ENCODE data around the gene DUOXA1.

DNA sequence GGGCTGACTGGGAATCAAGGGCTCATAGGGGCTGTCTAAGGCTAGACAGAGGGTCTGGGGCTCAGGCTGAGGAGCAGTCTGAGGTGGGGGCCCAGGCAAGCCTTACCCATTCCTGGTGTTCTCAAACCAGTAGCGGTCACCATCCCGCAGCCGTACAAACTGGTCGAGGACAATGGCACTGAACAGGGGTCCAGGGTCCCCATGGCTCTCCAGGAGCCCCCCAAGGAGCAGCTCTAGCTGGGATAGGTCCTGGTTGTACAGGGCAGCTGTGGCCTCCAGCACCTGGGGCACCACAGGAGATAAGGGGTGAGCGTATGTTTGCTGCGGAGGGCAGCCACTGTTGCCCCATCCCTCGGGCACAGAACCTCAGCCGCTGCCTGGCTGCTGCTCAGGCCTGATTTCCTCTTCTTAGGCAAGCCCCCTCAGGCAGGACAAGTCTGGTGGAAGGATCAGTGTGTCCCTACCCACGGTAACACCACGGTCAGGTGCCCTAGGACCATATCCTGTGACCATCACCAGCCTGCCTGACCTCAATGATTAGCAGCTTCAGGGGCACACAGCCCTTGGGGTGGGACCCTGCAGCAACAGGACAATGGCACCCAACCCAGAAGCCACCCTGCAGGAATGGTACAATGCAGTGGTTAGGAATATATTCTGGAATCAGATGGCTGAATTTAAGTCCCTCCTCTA, 21.6 kb downstream of the DUOXA1 start:
- TF ChIP-seq, protein P1, sequence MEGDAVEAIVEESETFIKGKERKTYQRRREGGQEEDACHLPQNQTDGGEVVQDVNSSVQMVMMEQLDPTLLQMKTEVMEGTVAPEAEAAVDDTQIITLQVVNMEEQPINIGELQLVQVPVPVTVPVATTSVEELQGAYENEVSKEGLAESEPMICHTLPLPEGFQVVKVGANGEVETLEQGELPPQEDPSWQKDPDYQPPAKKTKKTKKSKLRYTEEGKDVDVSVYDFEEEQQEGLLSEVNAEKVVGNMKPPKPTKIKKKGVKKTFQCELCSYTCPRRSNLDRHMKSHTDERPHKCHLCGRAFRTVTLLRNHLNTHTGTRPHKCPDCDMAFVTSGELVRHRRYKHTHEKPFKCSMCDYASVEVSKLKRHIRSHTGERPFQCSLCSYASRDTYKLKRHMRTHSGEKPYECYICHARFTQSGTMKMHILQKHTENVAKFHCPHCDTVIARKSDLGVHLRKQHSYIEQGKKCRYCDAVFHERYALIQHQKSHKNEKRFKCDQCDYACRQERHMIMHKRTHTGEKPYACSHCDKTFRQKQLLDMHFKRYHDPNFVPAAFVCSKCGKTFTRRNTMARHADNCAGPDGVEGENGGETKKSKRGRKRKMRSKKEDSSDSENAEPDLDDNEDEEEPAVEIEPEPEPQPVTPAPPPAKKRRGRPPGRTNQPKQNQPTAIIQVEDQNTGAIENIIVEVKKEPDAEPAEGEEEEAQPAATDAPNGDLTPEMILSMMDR (IDR thresholded peaks at IDR 0.05) = no peak
- TF ChIP-seq EP300 (IDR thresholded peaks at IDR 0.05) (no peak), POLR2A (IDR thresholded peaks at IDR 0.05) (no peak)

Data from tibial nerve (tissue), 4 donors.